NCI-H2029 treated with DMSO at 0.1 percent for 48 hours (cell line): Measurements from ENCODE around the gene TRIO.
A peak's percentile ranks its signal among the peaks of the same experiment; 100 is the strongest.

Experiments used
- DNase-seq: peaks from one replicate; lab custom pipeline; 2025; lab: John Stamatoyannopoulos, UW

TRIO gene

DNA sequence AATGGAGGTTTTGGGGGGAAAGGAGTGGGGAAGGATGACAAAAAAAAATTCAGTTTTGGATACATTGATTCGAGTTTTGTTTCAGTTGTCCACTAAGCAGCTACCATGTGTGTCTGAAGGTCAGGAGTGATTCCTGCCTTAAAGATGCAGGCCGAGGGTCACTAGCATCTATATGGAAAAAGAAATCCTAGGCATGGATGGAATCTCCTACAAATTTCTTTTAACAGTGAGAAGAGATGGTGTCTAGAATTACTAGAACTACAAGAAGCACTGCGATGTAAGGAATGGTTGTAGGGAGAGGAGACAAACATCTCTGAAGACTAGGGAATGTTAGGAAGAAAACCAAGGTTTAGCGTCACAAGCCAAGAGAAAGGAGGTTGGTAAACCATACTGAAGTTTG lies 19.6 kb upstream of the TRIO start:
- no peak for DNase-seq

DNA sequence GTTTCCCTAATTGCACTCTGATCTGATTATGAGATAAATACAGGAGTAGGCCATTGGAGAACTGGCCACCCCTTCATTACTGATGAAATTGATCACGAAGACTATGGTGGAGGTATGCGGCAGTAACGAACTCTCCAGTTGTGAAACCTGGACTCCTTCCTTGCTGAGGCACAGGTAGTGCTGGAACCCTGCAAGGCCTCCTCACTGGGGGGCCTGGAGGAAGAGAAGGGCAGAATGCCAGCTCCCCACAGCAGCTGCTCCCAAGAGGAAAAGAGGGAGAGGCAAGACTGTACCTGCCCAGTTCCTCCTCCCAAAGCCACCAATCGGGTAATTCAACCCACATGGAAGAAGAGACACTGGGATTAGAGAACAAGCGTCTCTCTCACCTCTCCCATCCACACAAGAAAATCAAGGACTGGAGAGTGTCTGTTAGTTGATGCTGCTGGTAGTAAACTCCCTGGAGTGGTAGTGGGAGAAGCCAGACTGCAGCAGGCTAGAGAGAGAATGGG lies 19.1 kb upstream of the TRIO start:
- DNase-seq: no peak

DNA sequence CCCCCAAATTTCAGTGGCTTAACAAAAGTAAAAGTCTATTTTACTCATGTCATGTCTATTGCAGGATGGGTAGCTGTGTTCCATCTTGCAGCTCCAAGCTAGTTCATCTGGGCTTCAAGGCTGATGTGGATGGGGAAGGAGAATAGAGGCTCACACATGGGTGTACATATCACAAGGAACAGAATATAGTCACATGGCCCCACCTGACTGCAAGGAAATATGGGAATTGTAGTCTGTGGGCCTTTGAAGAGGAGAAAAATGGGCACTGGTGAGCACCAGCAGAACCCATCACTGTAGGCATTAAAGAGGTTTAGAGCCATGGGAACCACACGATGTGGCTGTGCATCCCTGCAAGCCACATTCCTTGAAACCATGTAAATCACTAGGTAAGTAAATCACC lies 17.9 kb upstream of the TRIO start:
- DNase-seq: no peak

DNA sequence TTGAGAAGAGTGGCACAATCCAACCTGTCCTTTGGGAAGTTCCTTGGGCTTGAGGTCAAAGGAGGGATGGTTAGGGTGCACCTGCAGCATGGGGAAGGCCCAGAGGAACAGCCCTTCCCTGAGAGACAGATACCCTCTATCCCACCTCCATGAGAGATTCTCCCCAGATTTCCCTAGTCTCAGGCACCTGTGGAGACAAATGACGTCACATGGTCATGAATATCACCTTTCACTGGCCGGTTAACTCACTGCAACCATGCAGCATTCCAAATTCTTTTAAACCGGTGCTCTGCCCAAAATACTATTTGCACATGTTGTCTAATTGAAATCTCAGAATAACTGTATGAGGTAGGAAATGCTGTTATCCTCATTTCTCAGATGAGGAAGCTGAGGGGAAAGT lies 15.6 kb upstream of the TRIO start:
- DNase-seq: no peak

DNA sequence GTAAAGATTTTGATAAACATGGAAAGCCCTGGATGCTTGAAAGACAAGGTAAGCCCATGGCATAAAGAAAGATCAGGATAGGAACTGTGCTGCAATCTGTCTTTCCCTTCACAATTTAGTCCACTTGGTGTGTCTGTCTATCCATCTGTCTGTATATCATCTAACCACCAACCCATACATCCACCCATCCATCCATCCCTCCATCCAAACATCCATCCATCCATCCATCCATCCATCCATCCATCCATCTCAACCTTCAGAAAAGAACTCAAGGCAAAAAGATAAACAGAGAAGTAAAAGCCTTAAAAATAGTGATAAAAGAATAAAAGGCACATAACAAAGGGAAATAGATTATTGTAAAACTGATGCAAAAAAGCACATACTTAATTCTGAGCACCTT lies 15.1 kb upstream of the TRIO start:
- no peak for DNase-seq

DNA sequence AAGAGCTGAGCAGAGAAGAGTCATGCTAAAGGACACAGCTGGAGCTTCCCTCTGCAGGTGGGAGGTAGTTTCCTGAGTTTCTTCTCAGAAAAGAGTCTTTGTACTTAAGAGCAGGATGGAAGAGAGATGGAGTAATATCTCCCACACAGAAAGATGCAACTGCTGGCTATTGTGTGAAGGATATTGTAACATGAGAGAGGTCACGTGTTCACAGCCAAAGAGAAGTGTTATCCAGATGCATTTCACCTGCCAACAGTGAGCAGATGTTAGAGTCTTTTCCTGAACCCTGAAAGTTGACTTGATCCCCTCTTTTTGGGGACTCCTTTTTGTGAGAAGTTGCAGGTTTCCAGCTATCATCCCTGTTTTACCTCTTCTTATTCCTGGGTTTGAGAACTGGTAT lies 14.0 kb upstream of the TRIO start:
- no peak for DNase-seq

DNA sequence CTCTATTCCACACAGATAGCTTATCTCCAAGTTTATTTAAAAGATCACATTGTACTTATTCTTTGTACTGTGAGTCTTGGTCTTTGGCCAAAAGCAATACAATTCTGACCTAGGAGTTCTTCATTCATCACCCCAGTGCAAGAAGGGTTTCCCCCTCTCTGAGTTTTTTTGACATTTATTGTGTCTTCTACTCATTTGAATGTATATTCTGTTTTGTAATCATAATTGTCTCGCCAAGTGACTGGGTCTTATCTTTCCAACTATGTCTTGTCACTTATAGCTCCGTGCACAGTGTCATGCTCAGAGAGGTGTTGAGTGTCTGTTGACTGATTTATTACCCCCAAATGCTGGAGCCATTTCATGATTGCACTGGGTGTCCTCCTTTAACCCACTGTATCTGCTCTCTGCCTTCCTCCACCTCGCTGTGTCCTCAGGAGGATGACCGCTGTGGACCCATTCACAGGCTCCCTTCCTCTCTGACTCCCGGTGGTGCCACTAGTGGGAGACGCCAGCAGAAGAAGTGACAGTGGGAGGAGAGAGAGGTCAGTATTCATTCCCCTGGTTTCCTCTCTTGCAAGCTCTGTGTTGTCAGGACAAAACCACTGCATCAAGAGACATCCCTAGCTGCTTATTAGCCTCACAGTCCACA lies 11.2 kb upstream of the TRIO start:
- DNase-seq: no peak

DNA sequence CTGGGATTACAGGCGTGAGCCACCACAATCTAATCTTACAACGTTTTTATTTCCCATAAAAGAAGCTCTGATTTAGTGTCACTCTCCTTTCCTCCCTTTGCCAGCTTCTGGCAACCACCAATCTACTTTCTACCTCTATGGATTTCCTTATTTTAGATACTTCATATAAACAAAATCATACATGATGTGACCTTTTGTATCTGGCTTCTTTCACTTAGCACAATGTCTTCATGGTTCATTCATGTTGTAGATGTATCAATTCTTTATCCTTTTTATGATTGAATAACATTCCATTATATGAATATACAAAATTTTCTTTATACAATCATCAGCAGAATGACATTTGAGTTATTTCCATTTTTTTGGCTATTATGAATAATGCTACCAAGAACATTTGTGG lies 9.7 kb upstream of the TRIO start:
- DNase-seq: no peak

DNA sequence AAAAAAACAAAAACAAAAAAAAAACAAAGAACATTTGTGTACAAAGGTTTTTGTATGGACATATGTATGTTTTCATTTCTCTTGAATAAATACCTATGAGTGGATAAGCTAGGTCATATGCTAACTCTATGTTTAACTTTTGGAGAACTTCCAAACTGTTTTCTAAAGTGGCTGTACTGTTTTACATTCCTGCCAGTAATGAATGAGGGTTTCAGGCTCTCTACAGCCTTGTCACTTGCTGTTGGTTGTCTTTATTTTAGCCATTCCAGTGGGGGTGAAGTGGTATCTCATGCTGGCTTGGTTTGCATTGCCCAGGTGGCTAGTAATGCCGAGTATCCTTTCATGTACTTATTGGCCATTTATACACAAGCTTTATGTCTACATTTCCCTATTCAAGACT lies 9.1 kb upstream of the TRIO start:
- DNase-seq: peak; percentile 88

DNA sequence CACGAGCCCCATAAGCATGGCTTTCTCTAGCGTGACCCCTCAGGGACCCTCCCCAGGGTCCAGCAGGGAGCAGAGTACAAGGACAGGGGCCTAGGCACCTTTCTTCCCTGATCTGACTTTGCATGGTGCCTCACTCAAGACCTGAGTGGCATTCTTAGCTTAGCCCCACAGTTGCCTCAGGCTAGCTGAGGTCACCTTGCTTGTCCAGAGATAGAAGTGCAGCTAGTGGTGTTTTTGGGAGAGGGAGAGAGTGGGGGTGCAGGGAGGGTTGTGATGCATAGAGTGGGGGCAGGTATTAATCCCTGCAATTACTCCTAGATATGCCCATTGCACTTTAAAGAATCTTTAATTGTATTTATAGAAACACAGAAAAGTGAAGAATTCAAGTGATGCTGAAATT lies 8.4 kb upstream of the TRIO start:
- no peak for DNase-seq

DNA sequence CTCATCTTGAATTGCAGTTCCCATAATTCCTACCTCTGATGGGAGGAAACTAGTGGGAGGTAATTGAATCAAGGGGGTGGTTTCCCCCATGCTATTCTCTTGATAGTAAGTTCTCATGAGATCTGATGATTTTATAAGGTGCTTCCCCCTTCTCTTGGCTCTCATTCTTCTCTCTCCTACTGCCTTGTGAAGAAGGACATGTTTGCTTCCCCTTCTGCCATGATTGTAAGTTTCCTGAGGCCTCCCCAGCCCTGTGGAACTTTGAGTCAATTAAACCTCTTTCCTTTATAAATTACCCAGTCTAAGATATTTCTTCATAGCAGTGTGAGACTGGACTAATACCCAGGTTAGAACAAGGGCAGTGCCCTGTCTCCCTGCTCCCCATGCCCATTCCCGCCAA lies 7.5 kb upstream of the TRIO start:
- DNase-seq: no peak

DNA sequence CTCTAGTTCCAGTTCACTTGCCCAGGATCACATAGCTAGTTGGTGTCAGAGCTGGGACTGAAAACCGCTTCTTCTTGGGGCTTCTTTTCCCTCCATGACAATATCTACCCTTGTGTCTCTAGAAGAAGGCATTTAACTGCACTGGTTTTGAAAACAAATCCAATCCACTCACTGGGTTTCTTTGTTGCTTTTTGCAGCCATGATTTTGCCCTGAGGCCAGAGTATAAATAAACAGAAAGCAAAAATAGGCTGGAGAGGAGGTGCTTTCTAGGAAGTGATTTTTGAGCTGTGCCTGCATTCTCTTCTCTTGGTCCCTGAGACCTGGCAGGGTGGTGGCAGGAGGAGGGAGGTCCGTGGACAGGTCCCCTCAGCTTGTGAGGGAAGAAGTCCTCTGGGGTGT lies 6.9 kb upstream of the TRIO start:
- DNase-seq: no peak

DNA sequence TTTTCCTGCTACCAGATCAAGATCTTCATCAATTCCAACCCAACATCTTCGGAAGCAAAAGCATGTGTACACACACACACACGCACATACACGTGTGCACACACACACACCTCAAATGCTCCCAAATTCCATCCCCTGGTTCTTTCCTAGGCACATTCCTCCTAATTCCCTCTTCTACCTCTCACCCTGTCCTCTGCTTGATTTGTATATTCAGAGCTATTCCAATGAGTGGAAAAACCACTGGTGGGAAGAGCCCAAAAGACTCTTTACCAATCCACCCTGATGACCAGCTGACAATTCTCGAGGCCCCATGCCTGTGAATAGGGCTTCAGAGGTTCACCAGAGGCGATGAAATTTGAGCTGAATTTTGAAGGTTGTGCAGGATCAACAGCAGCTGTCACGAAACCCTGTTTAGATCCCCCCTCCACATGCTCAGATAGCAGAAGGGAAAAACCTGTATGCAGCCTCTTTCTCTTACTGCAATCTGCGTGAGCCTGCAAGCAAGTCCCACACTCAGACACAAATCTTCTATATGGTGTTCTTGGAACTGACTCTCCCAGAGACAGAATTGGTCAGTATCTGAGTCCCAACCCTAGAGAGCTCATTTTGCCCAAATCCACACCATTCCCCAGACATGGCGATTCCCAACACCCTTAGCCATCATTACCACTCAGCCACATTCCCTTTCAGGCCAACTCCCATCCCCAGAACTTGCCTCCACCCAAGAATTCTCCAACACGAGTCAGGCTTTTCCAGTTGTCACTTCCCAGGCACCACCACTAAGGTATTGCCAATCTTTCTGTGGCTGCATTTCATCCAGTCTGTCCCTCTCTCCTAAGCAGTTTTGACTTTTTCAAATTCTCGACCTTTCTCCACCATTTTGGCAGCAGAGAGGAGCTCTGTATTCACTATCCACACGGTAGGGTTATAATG lies 4.3 kb upstream of the TRIO start:
- DNase-seq: no peak

DNA sequence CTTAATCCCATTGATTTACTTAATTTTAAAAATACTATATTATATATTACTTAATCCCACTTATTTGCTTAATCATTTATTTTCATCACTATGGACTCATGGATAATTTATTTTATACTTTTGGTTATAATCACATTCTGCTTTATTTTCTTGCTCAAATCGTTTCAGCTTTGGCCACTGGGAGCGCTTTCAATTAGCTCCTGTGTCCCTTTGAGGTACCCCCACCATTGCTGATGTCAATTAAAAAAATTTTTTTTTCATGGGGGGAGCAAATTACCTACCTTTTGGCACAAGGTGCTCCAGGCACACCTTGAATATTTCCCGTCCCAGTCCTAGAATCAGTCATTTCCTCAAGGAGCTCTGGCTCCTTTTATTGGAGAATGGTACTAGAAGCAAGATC lies 1.4 kb upstream of the TRIO start:
- no peak for DNase-seq

DNA sequence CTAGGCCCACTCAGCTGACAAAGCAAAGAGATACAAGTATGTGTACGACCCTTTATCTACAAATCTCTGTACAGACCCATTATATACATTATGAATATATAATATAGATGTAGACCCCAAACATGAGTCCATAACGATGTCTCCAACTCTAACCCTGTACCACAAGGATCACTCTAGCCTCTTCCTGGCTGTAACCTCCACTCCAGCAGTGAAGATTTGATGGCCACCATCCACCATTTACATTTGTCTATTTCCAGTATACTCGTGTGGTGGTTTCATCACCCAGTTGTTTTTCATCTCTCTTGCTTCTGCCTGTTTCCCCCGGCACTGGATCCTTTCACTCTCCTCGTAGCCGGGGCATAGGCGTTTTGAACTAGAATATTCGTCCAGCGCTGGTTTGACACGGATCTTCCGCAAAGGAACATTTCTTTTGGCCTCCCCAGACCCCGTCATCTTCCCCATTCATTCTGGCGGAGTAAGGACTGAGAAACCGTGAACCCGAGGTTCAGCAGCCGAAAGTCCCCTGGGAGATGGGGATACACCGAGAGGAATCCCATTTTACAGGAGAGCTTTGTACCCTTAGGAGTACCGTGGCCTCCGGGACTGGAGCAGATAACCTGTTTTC lies 828 bp upstream of the TRIO start:
- no peak for DNase-seq

DNA sequence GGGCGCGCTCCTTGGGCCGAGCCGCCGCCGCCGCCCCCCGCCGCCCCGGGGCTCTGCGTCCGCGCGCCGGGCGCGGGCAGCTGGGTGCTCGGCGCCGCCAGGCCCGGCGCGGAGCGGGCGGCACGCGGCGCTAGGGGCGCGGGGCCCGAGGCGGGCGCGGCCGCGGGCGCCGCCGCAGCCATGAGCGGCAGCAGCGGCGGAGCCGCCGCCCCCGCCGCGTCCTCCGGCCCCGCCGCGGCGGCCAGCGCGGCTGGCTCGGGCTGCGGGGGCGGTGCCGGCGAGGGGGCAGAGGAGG lies 351 bp downstream of the TRIO start:
- no peak for DNase-seq

DNA sequence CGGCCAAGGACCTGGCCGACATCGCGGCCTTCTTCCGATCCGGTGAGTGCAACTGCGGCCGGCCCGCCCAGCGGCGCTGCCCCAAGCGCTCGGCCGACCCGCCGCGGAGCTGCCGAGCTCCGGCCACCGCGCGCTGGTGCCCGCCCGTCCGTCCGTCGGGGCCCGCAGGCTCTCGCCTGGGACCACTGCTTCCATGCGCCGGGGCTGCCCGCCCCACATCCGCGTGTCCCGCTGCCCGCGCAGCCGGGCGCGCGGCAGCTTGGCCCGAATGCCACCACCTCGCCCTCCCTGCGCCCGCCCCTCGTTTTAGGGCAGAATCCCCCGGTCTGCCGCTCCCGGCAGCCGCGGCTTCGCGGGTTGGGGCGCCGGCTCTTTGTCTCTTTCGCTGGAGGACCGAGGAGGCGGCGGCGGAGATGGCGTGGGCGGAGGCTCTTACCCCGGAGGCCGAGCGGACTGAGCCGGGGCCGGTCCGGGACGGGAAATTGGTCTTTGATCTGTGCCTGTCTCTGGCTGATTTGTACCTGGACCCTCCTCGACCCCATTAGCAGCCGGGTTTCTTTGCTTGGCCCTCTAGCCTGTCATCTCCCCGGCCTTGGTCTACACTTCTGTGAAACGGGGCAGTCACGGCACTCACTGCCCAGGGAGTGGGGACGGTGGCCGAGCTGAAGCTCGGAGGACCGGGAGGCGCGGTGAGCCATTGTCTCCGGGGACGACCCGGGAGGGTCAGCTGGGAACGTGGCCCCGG lies 871 bp downstream of the TRIO start:
- no peak for DNase-seq

DNA sequence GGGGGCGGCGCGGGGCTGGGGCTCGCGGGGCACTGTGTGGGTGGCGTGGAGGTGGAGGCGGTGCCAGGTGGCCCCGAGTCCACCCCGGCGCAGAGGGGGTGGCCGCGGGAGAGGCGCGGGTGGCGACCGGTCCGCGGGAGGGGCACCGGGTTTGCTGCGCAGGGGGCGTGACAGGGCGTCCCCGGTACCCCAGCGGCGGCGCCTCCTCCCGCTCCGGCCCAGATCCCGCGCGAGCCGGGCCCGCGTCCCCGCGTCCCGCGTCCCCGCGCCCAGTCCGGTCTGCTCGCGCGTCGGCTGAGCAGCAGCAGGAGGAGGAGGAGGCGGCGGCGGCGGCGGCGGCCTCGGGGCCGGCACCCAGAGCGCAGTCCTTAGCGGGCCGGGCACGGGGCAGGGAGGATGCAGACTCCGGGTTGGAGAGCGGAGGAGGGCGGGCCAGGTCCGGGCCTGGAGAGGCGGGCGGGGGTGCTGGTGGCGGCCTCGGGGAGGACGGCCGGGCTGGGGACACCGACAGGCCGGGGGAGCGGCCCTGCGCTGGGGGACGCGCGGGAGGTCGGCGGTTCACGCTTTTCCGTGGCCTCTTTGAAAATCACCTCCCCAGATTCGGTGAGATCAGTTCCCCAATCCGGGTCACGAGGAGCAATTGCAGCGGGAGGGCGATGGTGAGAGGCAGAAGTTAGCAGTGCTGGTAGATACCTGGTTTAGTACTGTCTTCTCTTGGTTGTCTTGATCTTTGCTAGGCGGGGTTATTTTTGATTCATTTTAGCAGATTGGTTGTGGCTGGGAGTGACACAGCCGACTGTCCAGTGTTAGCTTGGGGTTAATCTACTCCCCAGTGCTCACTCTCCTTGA lies 1.7 kb downstream of the TRIO start:
- DNase-seq: peak; percentile 34

DNA sequence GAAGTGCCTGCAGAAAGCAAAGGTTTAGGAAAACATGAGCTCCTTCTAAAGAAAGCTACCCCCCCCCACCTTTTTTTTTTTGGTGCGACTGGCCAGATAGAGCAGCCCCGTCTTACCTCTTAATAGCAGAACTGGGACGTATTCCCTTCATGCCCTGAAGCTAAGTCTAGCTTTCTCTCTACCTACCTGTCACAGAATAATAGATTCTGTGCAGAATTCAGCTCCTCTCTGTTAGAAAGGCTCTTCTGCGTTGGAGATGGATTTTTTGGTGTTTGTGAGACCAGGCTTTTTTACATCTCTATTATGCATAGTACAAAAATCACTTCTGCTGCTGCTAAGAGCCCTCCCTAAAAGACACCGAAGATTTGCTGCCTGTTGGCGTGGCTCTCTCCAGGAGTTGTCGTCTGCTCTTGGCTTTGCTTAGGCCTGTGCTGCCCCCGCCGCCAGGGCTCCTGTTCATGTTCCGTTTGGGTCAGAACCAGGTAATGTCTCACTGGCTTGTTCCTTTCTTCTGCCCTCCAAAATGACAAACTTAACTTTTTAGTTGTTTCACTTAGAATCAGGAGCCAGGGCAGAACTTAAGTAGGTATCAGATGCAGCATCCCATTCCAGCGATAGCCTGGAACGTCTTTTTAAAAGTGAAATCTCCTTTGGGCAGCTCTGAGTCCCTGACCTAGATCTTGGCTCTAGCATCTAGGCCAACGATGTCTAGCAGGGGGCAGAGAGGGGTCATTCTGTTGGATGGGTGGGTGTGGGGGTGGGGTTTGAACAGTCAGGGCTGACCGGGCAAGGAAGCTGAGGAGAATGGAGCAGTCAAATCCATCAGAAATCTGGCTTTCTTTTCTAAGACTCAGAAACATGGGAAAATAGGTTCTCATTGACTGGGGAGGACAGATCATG lies 2.5 kb downstream of the TRIO start:
- no peak for DNase-seq

DNA sequence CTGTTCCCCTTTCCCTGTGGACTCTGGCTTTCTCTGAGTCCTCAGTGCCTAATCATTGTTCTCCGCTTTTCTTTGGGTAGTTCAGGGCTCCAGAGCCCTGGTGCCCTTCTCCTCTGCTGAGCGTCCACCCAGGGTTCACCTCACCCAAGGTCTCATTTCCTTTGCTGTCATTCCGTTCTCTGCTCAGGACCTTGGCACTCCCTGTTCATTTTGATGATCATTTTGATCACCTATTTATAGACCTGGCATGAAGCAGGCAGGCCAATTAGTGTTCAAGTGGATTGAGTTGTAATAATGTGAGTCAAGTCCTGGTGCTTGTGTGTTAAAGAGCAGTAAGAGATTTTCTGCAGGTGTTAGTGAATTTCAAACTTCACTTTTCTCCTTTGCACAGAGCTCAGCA lies 3.6 kb downstream of the TRIO start:
- no peak for DNase-seq

DNA sequence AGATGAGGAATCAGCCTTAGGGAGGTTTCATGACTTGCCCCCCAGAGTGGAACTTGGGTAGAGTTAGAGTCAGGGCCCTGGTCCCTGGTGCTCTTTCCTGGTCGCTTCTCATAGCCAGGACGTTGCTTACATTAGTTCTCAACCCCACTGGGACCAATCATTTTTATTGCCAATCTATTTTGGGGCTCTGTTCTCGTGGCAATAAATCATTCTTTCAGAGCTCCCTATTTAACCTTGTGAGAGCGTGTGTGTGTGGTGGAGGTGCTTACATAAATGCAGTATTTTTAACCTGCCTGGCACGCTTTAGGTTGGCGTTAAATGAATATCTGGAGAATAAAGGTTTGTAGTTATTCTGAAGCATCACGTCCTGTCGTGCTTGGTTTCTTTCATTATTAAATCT lies 4.1 kb downstream of the TRIO start:
- DNase-seq: no peak
